HG02943 (cell line): ENCODE results near the gene PATJ.

Source experiments
- ATAC-seq: cut with Tn5 transposase; IDR thresholded peaks from one replicate; pipeline ENCODE4 v1.9.1; 2021; ENCODE audit warnings: mild to moderate bottlenecking, low read depth, moderate library complexity; ENCODE audit not compliant: unreplicated experiment

The PATJ gene

GRCh38 chr1:62077821-62078220 lies 335.5 kb downstream of the PATJ start:
- ATAC-seq: no peak

GRCh38 chr1:62082456-62083363 lies 340.4 kb downstream of the PATJ start:
- ATAC-seq: no peak

GRCh38 chr1:62084310-62084890 lies 342.1 kb downstream of the PATJ start:
- ATAC-seq: no peak

GRCh38 chr1:62088439-62088838 lies 346.2 kb downstream of the PATJ start:
- no peak for ATAC-seq

GRCh38 chr1:62089570-62089969 lies 347.3 kb downstream of the PATJ start:
- no peak for ATAC-seq

- ATAC-seq: no peak
Observed at GRCh38 chr1:62090016-62090415, 347.7 kb downstream of the PATJ start.

- no peak for ATAC-seq
Observed at GRCh38 chr1:62092110-62092509, 349.8 kb downstream of the PATJ start.

- ATAC-seq: no peak
Observed at GRCh38 chr1:62093261-62093660, 351.0 kb downstream of the PATJ start.

GRCh38 chr1:62097464-62097863 lies 355.2 kb downstream of the PATJ start:
- no peak for ATAC-seq

- ATAC-seq: no peak
Observed at GRCh38 chr1:62100442-62100841, 358.2 kb downstream of the PATJ start.

GRCh38 chr1:62103846-62104245 lies 361.6 kb downstream of the PATJ start:
- no peak for ATAC-seq

GRCh38 chr1:62107923-62108322 lies 365.6 kb downstream of the PATJ start:
- ATAC-seq: no peak

GRCh38 chr1:62109124-62109523 lies 366.8 kb downstream of the PATJ start:
- no peak for ATAC-seq

GRCh38 chr1:62110198-62110817 lies 368.0 kb downstream of the PATJ start:
- ATAC-seq: no peak

- ATAC-seq: no peak
Observed at GRCh38 chr1:62111084-62111483, 368.8 kb downstream of the PATJ start.

GRCh38 chr1:62113507-62113906 lies 371.2 kb downstream of the PATJ start:
- no peak for ATAC-seq

GRCh38 chr1:62117018-62117750 lies 374.9 kb downstream of the PATJ start:
- no peak for ATAC-seq

GRCh38 chr1:62126579-62127290 lies 384.5 kb downstream of the PATJ start:
- no peak for ATAC-seq

GRCh38 chr1:62128745-62129144 lies 386.5 kb downstream of the PATJ start:
- ATAC-seq: no peak

- peak; percentile 90 for ATAC-seq
Observed at GRCh38 chr1:62131093-62131725, 388.9 kb downstream of the PATJ start.
